Regular cardiac myocyte (primary cell): ENCODE measurements around the gene SUPT4H1. TPM values are rescaled to one million over a fixed set of nuclear protein-coding genes. Genes with fewer than 3 reads are reported as not detected.

Experiments
- total RNA-seq: library from RNA; depleted of rRNA; stranded (reverse); fragments of >200 nt; gene quantifications from 2 replicates; pipeline ENCODE4 v1.2.3, GENCODE V29; 2014

The SUPT4H1 gene
- total RNA-seq, result 32.1 and 45.1 TPM in 2 replicates

GRCh38 chr17:58351831-58352595 lies at the start of gene SUPT4H1:
SUPT4H1 (minus strand) TSS chr17:58352201; CDS start chr17:58352135, 66 bp downstream.

GRCh38 chr17:58328195-58329034 lies 23.6 kb downstream of the SUPT4H1 start, which contains the start of gene TSPOAP1:
TSPOAP1 (minus strand) TSS chr17:58328795; CDS start chr17:58327920, 875 bp downstream.

Other genes with a start within 250 kb of the SUPT4H1 start
- not detected in 2 replicates for gene OR4D1, start 203.8 kb downstream of the SUPT4H1 start, total RNA-seq
- gene OR4D2, start 185.2 kb downstream of the SUPT4H1 start, total RNA-seq, result not detected in 2 replicates
- not detected in 2 replicates for gene EPX, start 159.5 kb downstream of the SUPT4H1 start, total RNA-seq
- 10.4 and 13.8 TPM in 2 replicates for gene MKS1, start 132.9 kb downstream of the SUPT4H1 start, total RNA-seq
- not detected in 2 replicates for gene LPO, start 113.6 kb downstream of the SUPT4H1 start, total RNA-seq
- 0.58 and 0.85 TPM in 2 replicates for gene MPO, start 71.3 kb downstream of the SUPT4H1 start, total RNA-seq
- gene TSPOAP1, start 23.4 kb downstream of the SUPT4H1 start, total RNA-seq, result under 0.01 TPM in 1 of 2 replicates, not detected in the other
- gene RNF43, start 65.3 kb upstream of the SUPT4H1 start, total RNA-seq, result under 0.01 and 0.28 TPM in 2 replicates
- gene HSF5, start 136.2 kb upstream of the SUPT4H1 start, total RNA-seq, result under 0.01 TPM in 1 of 2 replicates, not detected in the other
- 46.6 and 65.4 TPM in 2 replicates for gene MTMR4, start 162.4 kb upstream of the SUPT4H1 start, total RNA-seq